GM12873 (cell line): ENCODE data around the gene C8A.

Experiments
- TF ChIP-seq, protein P1 (sequence below): IDR thresholded peaks from 2 replicates; pipeline ENCODE4 v1.5.1; 2012; ENCODE audit warnings: low read depth, mild to moderate bottlenecking, moderate library complexity, low read length, control low read depth; ENCODE audit not compliant: insufficient read depth; ENCODE audit errors: missing control alignments

C8A gene

DNA sequence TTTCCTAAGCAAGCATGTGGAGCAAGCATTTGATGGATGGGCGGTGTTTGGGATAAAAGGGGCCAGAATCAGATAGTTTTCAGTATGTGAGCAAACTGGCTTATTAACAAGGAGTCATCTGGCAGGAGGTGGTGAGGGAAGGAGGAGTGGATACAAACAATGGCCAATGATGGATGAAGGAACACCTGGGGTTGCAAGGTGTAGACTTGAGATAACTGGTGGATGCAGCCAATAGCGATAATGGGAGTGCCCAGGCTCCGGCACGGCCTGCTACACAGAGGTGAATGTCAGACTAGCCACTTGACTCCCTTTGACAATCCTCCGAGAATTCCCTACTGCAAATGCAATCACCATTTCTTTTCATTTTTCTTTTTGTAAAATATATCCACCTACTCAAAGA, 69.5 kb downstream of the C8A start:
- TF ChIP-seq, protein P1, sequence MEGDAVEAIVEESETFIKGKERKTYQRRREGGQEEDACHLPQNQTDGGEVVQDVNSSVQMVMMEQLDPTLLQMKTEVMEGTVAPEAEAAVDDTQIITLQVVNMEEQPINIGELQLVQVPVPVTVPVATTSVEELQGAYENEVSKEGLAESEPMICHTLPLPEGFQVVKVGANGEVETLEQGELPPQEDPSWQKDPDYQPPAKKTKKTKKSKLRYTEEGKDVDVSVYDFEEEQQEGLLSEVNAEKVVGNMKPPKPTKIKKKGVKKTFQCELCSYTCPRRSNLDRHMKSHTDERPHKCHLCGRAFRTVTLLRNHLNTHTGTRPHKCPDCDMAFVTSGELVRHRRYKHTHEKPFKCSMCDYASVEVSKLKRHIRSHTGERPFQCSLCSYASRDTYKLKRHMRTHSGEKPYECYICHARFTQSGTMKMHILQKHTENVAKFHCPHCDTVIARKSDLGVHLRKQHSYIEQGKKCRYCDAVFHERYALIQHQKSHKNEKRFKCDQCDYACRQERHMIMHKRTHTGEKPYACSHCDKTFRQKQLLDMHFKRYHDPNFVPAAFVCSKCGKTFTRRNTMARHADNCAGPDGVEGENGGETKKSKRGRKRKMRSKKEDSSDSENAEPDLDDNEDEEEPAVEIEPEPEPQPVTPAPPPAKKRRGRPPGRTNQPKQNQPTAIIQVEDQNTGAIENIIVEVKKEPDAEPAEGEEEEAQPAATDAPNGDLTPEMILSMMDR: no peak

DNA sequence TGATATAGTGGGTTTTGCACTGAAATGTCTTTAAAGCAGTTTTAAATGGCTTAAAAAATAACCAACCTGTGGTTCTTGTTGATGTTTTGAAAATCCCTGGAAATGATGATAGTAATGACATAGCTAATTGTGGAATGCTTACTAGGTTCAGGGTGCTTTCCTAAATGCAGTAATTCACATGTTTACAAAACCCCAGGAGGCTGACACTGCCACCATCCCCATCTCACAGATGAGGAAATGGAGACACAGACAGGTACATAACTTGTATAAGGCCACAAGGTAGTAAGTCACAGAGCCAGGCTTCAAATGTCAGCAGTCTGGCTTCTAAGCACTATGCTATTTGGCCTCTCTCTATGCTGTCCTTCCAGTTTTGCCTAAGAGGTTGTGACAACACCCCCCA, 70.6 kb downstream of the C8A start:
- TF ChIP-seq, protein P1: no peak

DNA sequence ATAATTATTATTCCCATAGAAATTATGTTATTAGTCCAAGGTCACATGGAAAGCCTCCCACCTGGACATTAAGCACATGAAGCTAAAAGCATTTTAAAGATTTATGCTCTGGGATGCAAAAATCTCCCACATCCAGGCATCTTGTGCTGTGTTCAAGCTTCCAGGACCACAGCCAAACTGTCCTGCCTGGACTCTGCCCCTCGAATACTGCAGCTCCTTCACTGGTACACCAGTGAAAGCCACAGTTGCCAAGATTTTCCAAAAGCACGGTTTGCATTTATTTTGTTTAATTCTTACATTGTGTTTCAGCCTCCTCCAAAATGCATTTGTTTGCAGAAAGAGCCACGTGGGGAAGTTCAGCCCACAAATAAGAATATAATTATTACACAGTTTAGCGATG, 72.6 kb downstream of the C8A start:
- TF ChIP-seq, protein P1: no peak

DNA sequence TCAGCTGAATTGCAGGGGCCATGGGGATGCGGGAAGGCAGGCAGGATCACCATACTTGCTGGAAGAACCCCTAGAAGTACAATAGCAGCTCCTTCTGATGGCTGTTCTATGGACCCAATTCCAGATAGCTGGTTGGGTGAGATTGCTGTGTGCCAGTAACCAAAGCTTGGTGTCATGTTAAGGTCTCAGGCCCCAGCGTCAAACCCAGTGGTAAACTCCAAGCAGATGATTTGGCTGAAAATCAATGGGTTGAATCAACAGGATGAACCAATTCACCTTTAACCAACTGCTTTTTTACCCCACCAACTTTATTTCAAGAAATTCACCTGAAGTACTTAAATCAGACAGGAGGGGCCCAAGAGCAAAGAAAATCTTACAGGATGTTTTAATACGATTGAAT, 73.4 kb downstream of the C8A start:
- TF ChIP-seq, protein P1: no peak

DNA sequence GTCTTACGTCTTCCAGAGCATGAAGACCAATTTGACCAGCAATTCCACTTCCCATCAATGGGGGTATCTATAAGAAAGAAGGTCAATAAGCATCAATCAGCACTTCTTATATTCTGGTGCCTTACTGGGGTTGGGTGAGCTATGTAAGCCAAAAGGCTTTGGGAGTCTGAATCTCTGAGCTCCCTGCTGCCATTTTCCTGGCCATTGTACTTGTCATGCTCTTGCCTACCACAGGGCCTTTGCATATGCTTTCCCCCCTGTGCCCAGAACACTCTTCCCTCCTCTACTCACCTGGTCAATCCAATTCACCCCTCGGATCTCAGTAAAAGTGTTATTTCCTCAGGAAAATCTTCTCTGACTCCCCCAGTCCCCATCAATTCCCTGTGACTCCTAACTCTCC, 74.9 kb downstream of the C8A start:
- TF ChIP-seq, protein P1: no peak

DNA sequence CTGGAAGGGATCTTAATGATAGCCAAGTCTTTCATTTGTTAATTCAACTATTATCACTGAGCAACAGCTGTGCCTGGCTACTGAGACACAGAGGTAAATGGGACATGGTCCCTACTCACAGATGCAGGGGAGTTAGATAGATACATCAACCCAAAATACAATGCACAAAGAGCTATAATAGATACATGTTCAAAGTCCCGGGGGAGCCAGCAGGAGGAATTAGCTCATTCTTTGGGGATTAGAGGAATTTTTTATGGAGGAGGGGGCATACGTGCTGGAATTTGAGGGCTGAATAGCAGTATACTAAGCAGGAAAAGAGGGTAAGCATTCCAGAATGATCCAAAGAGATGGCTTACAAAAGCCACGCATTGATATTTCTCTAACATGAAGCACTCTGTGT, 76.6 kb downstream of the C8A start:
- TF ChIP-seq, protein P1: no peak

DNA sequence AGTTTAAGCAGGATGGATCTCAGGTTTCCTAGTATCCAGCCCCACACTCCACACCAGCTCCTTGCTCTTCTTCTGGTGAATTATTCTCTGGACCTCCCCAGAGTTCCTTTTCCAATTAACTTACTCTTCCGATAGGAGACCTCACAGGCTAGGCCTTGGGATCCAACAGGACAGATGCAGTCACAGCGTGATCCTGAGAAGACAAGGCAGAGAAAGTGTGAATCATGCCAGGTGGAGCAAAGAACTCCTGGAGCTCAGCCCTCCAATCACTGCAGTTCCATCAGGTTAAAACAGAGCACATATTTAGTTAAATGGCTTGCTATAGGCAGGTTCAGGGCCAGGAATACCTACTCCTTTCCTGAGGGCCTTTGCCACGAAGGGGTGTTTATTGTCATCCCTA, 77.1 kb downstream of the C8A start:
- TF ChIP-seq, protein P1: no peak
